ENCODE results near the gene FLOT1. TPM values are rescaled to one million over a fixed set of nuclear protein-coding genes. Genes with fewer than 3 reads are reported as not detected.

Gene FLOT1
- total and polyA plus RNA-seq, 7 experiments from 2014 or later: 59.4 to 204 (median 85.4) TPM

- H3K36me3 ChIP-seq (ENCODE audit: control insufficient read depth in 2 of 3, insufficient read depth in 3 of 3, low read length in 3 of 3): peaks cover 10 to 46% (median 28%) of the 10 kb centered on the region in 3 experiments
- H3K4me3 Mint-ChIP-seq: peak overlapping the region; percentile 90 to 100 (median 97)
- peak; percentile 65 for ATAC-seq
Measured at GRCh38 chr6:30678964-30679726, 63.3 kb downstream of the FLOT1 start.

More at GRCh38 chr6:30678964-30679726, 63.3 kb downstream of the FLOT1 start:
- peaks cover 20 to 47% (median 38%) of the 10 kb centered on the region in 7 donors for H3K4me1 Mint-ChIP-seq
- H3K9me3 ChIP-seq (ENCODE audit: control insufficient read depth in 2 of 3, low read length in 3 of 3): no peaks in the 10 kb centered on the region
- no peaks in the 10 kb centered on the region for H3K27me3 Mint-ChIP-seq
- ChIA-PET POLR2A (interaction anchor here (0.5 to 15.7 kb wide), 12 partner anchors 8 to 1840 kb away, joined by 3 to 499 read pairs (median 7); partner anchors contain the start of genes GNL1, MDC1, MRPS18B and NRM), CTCF (interaction anchor here (0.6 to 8.9 kb wide), 21 partner anchors 8 to 408 kb away, joined by 3 to 304 read pairs (median 4); partner anchors contain the start of genes MDC1, MRPS18B, NRM and PPP1R10)
- H3K27me3 ChIP-seq (ENCODE audit: control insufficient read depth in 2 of 2, insufficient read depth in 2 of 2, low read length in 2 of 2): no peaks in the 10 kb centered on the region
- H3K9me3 Mint-ChIP-seq: peaks cover 0 to 3% (median 0%) of the 10 kb centered on the region in 11 donors
- H3K27ac Mint-ChIP-seq: peak overlapping the region; percentile 85 to 99 (median 97)
- H3K36me3 Mint-ChIP-seq: peaks cover 12 to 65% (median 31%) of the 10 kb centered on the region in 5 donors
- peaks cover 5 to 24% of the 10 kb centered on the region in 2 donors for H3K4me1 ChIP-seq (ENCODE audit: control insufficient read depth in 2 of 2, insufficient read depth in 2 of 2, low read length in 2 of 2)
- intact Hi-C loops (cut with micrococcal nuclease): loop anchor here (1.0 to 10.0 kb wide), 5 partner anchors 43 to 408 kb away; no protein-coding TSS in a partner anchor
- H3K27ac ChIP-seq (ENCODE audit: low read depth, low read length): peak overlapping the region; percentile 95
- DNase-seq: peak; percentile 86 to 97 (median 92)
- peak overlapping the region; percentile 98 for H3K4me3 ChIP-seq (ENCODE audit: low read length)

Other genes starting within 250 kb of the FLOT1 start
- 100 to 1,000 TPM in 2 of 5 experiments, 10 to 100 TPM in 3; 56.0 to 190 (median 73.1) TPM for gene GNL1, start 186.2 kb downstream of the FLOT1 start, total RNA-seq
- 10 to 100 TPM; 27.7 to 29.6 TPM for gene GNL1, start 186.2 kb downstream of the FLOT1 start, polyA plus RNA-seq
- gene PRR3, start 185.4 kb downstream of the FLOT1 start, total RNA-seq: 10 to 100 TPM; 14.1 to 29.4 (median 23.3) TPM
- 10 to 100 TPM; 11.1 to 14.4 TPM for gene PRR3, start 185.4 kb downstream of the FLOT1 start, polyA plus RNA-seq
- gene ABCF1, start 171.2 kb downstream of the FLOT1 start, total RNA-seq: 100 to 1,000 TPM in 1 of 5 experiments, 10 to 100 TPM in 4; 65.1 to 116 (median 86.6) TPM
- gene ABCF1, start 171.2 kb downstream of the FLOT1 start, polyA plus RNA-seq: 10 to 100 TPM; 25.2 to 45.5 TPM
- 100 to 1,000 TPM; 108 to 286 (median 146) TPM for gene PPP1R10, start 125.4 kb downstream of the FLOT1 start, total RNA-seq
- 10 to 100 TPM; 21.6 to 23.6 TPM for gene PPP1R10, start 125.4 kb downstream of the FLOT1 start, polyA plus RNA-seq
- gene MRPS18B, start 124.8 kb downstream of the FLOT1 start, total RNA-seq: 10 to 100 TPM; 20.4 to 51.2 (median 47.7) TPM
- 100 to 1,000 TPM; 145 to 169 TPM for gene MRPS18B, start 124.8 kb downstream of the FLOT1 start, polyA plus RNA-seq
- 10 to 100 TPM in 2 of 5 experiments, 1 to 10 TPM in 3; 7.0 to 12.0 (median 9.5) TPM for gene ATAT1, start 115.8 kb downstream of the FLOT1 start, total RNA-seq
- gene ATAT1, start 115.8 kb downstream of the FLOT1 start, polyA plus RNA-seq: 1 to 10 TPM; 1.3 to 1.9 TPM
- gene C6orf136, start 95.6 kb downstream of the FLOT1 start, total RNA-seq: 10 to 100 TPM; 23.7 to 38.0 (median 32.1) TPM
- gene C6orf136, start 95.6 kb downstream of the FLOT1 start, polyA plus RNA-seq: 10 to 100 TPM; 12.3 to 22.5 TPM
- 10 to 100 TPM; 25.9 to 51.5 (median 46.7) TPM for gene DHX16, start 69.7 kb downstream of the FLOT1 start, total RNA-seq
- 10 to 100 TPM; 14.9 to 38.3 TPM for gene DHX16, start 69.7 kb downstream of the FLOT1 start, polyA plus RNA-seq
- gene PPP1R18, start 56.0 kb downstream of the FLOT1 start, total RNA-seq: 100 to 1,000 TPM in 2 of 5 experiments, 10 to 100 TPM in 3; 60.9 to 262 (median 95.3) TPM
- gene PPP1R18, start 56.0 kb downstream of the FLOT1 start, polyA plus RNA-seq: 10 to 100 TPM; 70.3 to 90.5 TPM
- gene NRM, start 51.7 kb downstream of the FLOT1 start, total RNA-seq: 10 to 100 TPM in 1 of 5 experiments, 1 to 10 TPM in 4; 2.3 to 29.4 (median 3.1) TPM
- gene NRM, start 51.7 kb downstream of the FLOT1 start, polyA plus RNA-seq: 1 to 10 TPM; 7.2 to 7.6 TPM
- 10 to 100 TPM; 40.3 to 78.9 (median 62.0) TPM for gene MDC1, start 25.4 kb downstream of the FLOT1 start, total RNA-seq
- gene MDC1, start 25.4 kb downstream of the FLOT1 start, polyA plus RNA-seq: 10 to 100 TPM in 1 of 2 donors, 1 to 10 TPM in 1; 4.5 to 11.0 TPM
- 100 to 1,000 TPM in 4 of 5 experiments, 10 to 100 TPM in 1; 86.7 to 930 (median 242) TPM for gene TUBB, start 22.3 kb downstream of the FLOT1 start, total RNA-seq
- 100 to 1,000 TPM; 107 to 151 TPM for gene TUBB, start 22.3 kb downstream of the FLOT1 start, polyA plus RNA-seq
- gene IER3, start 1.9 kb upstream of the FLOT1 start, total RNA-seq: 10 to 100 TPM; 10.8 to 69.9 (median 26.7) TPM
- 1 to 10 TPM; 2.2 to 2.8 TPM for gene IER3, start 1.9 kb upstream of the FLOT1 start, polyA plus RNA-seq
- 10 to 100 TPM; 13.7 to 23.8 (median 18.6) TPM for gene DDR1, start 141.8 kb upstream of the FLOT1 start, total RNA-seq
- gene DDR1, start 141.8 kb upstream of the FLOT1 start, polyA plus RNA-seq: 1 to 10 TPM; 1.8 to 8.6 TPM
- 10 to 100 TPM; 18.8 to 42.3 (median 32.2) TPM for gene GTF2H4, start 165.5 kb upstream of the FLOT1 start, total RNA-seq
- 10 to 100 TPM in 1 of 2 donors, 1 to 10 TPM in 1; 8.0 to 12.1 TPM for gene GTF2H4, start 165.5 kb upstream of the FLOT1 start, polyA plus RNA-seq
- 10 to 100 TPM; 22.2 to 47.3 (median 37.9) TPM for gene VARS2, start 171.6 kb upstream of the FLOT1 start, total RNA-seq
- gene VARS2, start 171.6 kb upstream of the FLOT1 start, polyA plus RNA-seq: 10 to 100 TPM; 17.1 to 18.9 TPM
- gene SFTA2, start 189.5 kb upstream of the FLOT1 start, total RNA-seq: not detected
- under 1 TPM in 1 of 2 donors, not detected in 1; 0.34 TPM for gene SFTA2, start 189.5 kb upstream of the FLOT1 start, polyA plus RNA-seq
- not detected for gene MUCL3, start 198.3 kb upstream of the FLOT1 start, total RNA-seq
- gene MUCL3, start 198.3 kb upstream of the FLOT1 start, polyA plus RNA-seq: not detected
- not detected for gene MUC21, start 241.0 kb upstream of the FLOT1 start, total RNA-seq
- gene MUC21, start 241.0 kb upstream of the FLOT1 start, polyA plus RNA-seq: not detected

Measured in naive thymus-derived CD4-positive, alpha-beta T cell (primary cell).